T-helper 1 cell (primary cell): ENCODE measurements around the gene UTS2B.

Experiments used
- DNase-seq, 5 donors: peaks; one replicate each; pipeline ENCODE4 v3.0.0-alpha.2; 2012 to 2020

Gene UTS2B

GRCh38 chr3:191352014-191352413, 21.7 kb upstream of the UTS2B start:
- no peak for DNase-seq

DNA sequence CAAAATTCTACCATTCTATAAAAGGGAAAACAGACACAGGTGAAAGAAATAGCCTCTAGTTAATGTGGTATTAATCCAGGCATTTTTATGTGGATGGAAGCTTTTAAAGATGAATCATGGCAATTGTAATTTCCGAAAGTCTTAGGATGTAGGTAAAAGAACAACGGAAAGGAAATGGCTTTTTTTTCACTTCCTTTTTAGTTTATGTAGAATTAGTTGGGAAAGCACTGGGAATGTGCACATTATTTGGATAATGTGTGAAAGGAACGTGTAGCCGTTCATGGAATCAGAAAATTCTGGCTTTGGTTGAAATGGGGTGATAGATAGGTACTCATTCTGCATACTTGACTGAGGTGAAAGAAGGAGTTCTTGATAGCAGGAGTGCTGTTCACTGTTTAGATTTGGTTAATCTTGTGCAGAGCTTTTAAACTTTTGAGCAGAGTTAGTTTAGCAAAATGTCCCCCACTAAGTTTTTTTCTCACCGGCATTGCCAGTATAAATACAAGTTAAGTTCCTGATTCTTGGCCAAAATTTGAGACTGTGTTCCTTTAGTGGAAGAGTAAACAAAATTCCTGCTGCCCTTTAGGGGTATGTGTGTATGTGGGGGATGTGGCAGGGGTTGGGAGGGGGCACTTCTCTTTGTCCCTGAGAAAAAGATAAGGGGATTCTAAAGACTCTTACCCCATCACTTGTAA, 20.2 kb upstream of the UTS2B start:
- DNase-seq: no peak

DNA sequence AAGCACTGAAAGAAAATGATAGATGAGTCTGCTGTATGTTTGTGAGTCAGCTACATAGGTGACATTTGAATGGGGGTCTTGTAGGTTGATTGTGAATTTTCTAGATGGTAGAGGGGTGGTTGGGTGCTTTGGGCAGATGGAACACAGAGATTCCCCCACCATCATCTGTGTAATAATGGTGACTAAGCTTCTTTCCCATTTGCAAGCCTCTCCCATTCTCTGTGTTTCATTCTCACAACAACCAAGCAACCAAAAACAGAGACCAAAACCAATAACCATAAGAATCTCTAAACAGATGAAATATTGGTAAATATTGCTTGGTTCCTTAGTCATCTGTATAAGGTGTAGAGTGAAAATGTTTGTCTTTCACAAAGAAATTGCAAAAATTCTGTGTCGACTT, 17.8 kb upstream of the UTS2B start:
- no peak for DNase-seq

DNA sequence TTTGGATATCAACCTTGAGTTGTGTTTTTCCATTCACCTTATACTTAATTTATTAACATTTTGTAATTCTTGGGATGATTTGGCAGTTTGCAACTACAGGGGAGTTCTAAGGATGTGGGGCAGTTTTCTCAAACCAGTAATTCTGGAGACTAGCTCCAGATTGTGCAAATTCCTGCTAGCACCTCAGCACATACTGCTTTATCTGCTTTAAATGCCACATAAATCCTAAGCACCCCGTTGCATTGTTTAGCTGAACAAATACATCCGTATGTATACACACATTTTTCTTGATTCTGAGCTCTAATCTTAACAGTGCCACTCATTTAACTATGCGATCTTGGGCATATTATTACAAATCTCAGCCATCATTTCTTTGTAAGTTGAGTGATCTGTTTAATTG, 16.9 kb upstream of the UTS2B start:
- DNase-seq: no peak

- DNase-seq: no peak
These were observed 15.0 kb upstream of the UTS2B start for GRCh38 chr3:191345334-191345733.

- DNase-seq: no peak
These were observed 13.6 kb upstream of the UTS2B start for GRCh38 chr3:191343913-191344312.

GRCh38 chr3:191343115-191343514, 12.8 kb upstream of the UTS2B start:
- no peak for DNase-seq

GRCh38 chr3:191342411-191342810, 12.1 kb upstream of the UTS2B start:
- no peak for DNase-seq

DNA sequence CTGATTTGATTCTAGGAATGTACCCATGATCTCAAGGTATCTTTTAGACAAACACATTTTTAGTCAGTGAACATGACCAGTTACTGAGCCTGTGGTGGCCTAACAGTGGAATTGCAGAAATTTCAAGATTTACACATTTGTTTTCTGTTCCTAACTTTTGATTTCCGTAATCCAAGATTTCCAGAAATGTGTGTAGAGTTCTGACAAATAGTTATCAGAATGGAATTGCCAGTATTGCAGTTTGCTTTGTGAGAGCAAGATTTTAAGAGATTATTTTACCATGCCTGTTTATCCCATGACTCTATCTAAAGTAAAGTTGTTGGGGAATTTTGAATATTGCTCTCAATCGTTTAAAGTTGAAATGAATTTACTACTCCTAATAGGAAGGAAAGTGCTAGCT, 11.7 kb upstream of the UTS2B start:
- no peak for DNase-seq

GRCh38 chr3:191340966-191341365, 10.6 kb upstream of the UTS2B start:
- DNase-seq: no peak

- DNase-seq: no peak
These were observed 10.0 kb upstream of the UTS2B start for GRCh38 chr3:191340351-191340750.

DNA sequence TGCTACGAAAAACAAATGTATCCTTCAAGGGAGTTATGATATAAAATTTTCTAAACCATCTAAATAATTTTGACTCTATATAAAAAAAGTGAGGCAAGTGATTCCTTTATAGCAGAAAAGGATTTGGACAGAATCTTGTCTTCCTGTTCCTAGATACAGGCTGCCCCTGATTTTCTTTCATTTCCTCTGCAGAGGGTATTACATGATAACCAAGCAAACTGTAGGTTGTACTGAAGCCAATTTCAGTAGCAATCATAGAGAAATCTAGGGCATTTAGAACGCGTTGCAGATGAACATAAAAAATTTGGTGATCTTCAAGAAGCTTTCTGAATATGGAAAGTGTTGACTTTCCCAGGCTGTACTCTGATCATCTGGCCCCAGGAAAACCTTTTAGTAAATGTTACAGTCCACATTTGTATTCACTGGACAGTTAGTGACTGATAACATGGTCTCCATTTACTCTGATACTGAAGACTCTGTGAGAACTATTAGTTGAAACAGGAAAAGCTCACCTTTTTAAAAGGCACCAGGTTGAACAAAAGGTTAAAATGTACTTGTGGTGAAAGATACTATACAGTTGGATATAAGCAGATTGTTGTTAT, 9.1 kb upstream of the UTS2B start:
- DNase-seq: no peak

- no peak for DNase-seq
These were observed 7.8 kb upstream of the UTS2B start for GRCh38 chr3:191338177-191338488.

- DNase-seq: no peak
These were observed 6.5 kb upstream of the UTS2B start for GRCh38 chr3:191336833-191337232.

DNA sequence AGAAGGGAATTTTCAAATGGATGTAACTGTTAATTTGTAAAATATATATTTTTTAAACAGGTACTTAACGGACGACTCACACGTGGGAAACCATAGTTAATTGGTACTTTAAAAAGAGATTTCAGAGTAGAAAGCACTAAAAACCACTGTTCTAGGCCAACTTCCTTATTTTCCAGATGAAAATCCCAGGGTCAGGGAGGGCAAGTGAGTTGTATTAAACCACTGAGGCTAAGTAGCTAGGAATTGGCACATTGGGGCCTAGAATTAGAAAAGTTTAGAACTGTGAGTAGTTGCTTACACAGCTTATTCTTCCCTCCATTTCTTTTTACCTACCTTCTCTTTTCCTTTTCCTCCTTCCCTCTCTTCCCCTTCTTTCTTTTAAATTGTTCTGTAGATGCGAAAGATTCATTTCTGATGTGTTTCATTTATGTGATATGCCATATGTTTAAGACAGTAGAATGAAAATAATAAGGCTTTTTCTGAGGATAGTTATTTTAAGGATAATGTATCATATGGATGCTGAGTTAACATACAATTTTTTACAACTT, 4.1 kb upstream of the UTS2B start:
- no peak for DNase-seq

GRCh38 chr3:191333298-191333880, 3.1 kb upstream of the UTS2B start:
- no peak for DNase-seq

GRCh38 chr3:191331388-191331787, 1.1 kb upstream of the UTS2B start:
- DNase-seq: no peak

- no peak for DNase-seq
These were observed 263 bp upstream of the UTS2B start for GRCh38 chr3:191330530-191331048.

DNA sequence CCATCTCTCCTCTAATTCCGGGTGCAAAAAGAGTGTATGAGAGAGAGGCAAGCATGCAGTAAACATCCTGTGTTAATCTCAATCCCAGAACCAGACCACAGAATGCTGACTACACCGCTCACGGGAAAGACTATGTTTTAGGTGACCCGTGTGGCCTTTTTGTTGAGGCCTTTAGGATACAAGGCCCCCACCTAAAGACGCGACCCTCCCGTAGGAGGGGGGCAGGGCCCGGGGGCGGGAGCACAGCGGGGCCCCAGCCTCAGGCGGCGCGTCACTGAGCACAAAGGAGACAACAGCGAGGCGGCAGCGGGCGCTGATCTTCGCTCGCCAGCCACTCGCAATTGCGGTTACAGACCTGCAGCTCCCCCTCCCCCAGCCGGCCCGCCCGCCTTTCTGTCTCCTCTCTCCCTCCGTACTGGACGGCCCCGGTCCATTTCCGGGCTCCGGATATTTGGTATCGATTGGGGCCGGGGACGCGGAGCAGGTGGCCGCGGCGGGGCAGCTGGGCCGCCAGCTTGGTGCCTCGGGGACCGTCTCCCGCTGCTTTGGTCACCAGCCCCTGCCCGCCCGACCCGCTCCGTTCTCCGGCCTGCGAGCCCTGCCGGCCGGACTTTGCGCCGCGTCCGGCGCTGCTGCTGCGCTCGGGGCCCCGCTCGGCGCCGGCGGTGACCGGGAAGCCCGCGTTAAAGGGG, 1.2 kb downstream of the UTS2B start, which contains the start of gene CCDC50:
Gene CCDC50 (plus strand): TSS at position 433 of the 692 bp plus-strand sequence. CDS start 281 bp downstream, outside the sequence.
- DNase-seq: peak in 4 of 5 donors; percentile 27 to 82 (median 36)

DNA sequence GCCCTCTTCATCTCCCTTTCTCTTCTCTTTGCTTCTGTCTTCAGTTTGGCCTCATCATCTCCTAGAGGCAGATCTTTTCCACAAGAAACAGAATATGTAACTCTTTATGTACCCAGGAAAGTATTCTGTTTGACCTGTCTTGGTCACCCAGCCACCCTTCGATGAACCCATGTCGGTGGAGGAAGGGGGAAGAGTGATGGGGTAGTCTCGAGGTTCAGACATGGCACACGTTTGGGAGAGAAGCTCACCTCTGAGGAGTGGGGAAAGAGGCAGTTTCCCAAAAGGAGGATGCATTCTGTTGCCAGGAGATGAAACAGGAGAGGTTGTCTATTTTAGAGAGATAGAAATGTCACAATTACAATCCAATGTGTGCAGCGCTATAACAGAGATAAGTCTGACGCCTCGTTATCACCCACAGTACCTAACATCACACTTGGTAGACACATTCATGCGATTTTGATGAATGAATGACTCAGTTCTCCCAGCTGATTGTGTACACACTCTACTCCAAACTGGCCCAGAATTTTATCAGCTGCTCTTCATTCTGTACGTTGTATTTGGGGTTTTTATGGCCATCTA, 1.9 kb downstream of the UTS2B start:
- no peak for DNase-seq

DNA sequence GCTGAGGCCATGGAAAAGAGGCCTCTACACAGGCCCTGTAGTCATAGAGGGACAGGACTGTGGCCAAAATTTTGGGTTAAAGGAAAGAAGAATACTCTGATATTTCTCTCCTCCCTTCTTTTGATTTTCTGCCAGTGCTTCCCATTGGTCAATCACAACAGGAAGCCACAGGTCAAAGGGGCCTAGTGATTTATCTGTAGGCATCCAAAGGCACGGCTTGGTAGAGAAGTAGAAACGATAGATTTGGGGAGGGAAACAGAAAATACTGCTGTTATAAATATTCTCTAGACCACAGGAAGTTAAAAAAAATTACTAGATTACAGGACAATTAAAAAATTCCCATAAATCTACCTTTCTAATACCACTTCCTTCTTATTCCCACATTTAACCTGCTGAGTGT, 2.8 kb downstream of the UTS2B start:
- DNase-seq: no peak

DNA sequence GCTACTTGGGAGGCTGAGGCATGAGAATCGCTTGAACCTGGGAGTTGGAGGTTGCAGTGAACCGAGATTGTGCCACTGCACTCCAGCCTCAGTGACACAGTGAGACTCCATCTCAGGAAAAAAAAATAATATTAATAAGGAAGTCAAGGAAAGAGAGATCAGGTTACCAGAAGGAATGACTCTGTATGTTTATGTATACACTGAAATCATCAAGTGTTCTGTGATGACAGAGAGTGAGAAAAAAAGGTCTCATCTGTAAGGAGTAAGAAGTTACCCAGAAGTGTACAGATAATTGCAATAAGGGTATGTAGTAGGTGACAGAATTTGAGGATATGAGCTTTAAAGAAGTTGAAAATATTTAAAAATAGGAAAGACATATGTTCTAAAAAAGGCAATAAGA, 5.4 kb downstream of the UTS2B start:
- DNase-seq: no peak
